GM18505 (cell line): ENCODE measurements around the gene SDF2.

ENCODE experiments used
- ATAC-seq: cut with Tn5 transposase; IDR thresholded peaks from one replicate; pipeline ENCODE4 v1.9.1; 2021; ENCODE audit not compliant: unreplicated experiment
- POLR2A ChIP-seq: IDR thresholded peaks from 4 replicates; pipeline ENCODE4 v1.6.1; 2011; ENCODE audit warnings: borderline replicate concordance; ENCODE audit not compliant: insufficient read depth, insufficient read length; ENCODE audit errors: extremely low read depth

Gene SDF2

GRCh38 chr17:28661635-28662526, at the start of gene SDF2, which contains the start of gene SUPT6H:
Gene SDF2, minus strand, starts transcription at chr17:28661906. Its CDS starts 30 bp downstream, at chr17:28661876.
Gene SUPT6H, plus strand, starts transcription at chr17:28662205. Its CDS starts 11,197 bp downstream, at chr17:28673402.
- TF ChIP-seq POLR2A: peak; percentile 90
- ATAC-seq: peak; percentile 81

- TF ChIP-seq POLR2A: peak; percentile 64
- ATAC-seq: peak; percentile 80
Measured at GRCh38 chr17:28710861-28711722, 49.4 kb upstream of the SDF2 start.

GRCh38 chr17:28707339-28707720, 45.6 kb upstream of the SDF2 start:
- TF ChIP-seq POLR2A: no peak
- ATAC-seq: no peak

DNA sequence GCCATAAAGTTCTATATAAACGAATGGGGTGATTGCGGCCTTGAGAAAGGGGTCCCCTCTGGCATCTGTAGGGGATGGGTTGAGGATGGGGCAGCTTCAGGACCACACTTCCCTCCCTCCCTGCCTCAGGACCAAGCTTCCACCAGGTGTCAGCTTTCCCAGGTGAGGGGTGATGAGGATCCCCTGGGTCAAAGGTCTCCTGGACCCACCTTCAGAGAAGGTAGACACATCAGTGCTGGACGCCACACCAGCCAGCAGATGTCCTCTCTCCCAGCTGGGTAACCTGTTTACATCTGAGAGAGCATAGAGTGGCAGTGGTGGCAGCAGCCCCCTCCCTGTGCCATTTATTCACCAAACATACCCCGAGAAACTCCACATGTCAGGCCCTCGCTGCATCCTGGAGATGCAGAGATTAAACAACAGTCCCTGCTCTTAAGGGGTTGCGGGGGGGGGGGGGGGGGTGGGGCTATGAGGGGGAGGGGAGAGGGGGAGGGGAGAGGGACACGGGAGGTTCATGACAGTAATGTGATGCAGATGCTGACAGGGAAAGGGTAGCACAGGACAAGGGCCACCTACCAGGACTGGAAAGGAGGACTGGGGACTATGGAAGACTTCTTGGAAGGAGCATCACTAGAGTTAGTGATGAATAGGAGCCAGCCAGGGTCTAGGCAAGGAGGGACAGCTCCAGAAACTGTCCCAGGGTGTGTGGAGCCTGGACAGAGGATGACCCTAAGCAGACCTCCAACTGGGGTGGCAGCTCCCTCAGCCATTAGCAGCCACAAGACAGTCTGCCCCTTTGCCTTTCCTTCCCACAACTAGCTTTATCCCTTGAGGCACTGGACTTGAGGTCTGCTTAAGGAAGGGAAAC, 45.0 kb upstream of the SDF2 start:
- TF ChIP-seq POLR2A: no peak
- no peak for ATAC-seq

GRCh38 chr17:28705728-28706334, 44.1 kb upstream of the SDF2 start:
- no peak for ATAC-seq
- no peak for TF ChIP-seq POLR2A

DNA sequence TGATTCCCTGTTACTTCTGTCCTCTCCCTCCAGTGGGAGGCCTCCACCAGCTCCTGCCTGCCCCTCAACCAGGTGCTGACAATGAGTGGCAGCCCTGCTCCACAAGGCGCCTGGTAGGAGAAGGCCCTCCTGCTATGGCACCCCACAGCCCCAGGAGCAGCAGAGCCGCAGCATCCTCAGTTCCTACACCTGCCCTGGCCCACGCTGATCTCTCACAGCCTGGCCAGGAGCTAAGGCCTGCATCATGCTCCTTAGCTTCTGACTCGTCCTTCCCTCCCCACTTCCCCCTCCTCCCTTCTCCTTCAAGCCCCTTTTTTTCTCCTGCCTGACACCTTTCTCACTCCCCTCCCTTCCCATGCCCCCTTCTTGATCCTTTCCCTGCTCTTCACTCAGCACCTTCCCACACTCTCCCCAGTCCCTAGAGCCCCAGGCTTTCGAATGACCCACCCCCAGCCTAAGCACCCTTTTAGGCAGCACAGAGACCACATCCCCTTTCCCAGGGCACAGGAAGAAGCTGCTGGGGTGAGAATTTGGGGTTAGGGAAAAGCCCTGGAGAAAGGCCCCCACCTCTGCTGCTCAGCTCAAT, 43.5 kb upstream of the SDF2 start:
- ATAC-seq: no peak
- no peak for TF ChIP-seq POLR2A

- TF ChIP-seq POLR2A: no peak
- no peak for ATAC-seq
Measured at GRCh38 chr17:28704219-28704858, 42.6 kb upstream of the SDF2 start.

GRCh38 chr17:28703552-28704218, 42.0 kb upstream of the SDF2 start:
- TF ChIP-seq POLR2A: no peak
- ATAC-seq: no peak

DNA sequence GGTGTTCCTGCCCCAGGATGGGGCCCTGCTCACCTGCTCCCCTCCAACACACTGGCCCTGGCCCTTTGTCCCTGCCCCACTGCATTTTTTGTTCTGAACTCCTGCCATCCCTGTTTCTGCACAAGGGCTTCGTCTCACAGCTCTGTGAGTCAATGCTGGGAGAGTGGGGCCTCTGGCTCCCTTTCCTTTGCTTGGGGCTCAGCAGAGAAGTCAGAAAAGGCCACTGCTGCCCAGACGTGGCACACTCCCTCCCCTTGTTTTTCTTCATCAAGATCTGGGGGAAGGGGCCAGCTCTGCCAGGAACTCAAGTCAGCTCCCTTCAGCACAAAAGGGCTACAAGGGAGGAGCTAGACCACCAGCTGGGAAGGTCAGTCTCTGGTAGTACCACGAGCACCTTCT, 41.0 kb upstream of the SDF2 start:
- no peak for ATAC-seq
- no peak for TF ChIP-seq POLR2A

GRCh38 chr17:28702026-28702751, 40.5 kb upstream of the SDF2 start:
- peak; percentile 4 for TF ChIP-seq POLR2A
- no peak for ATAC-seq
